ENCODE results near the gene TERC.

- TF ChIP-seq CTCF (IDR thresholded peaks at IDR 0.05) = no peak
- no peak for TF ChIP-seq POLR2A (IDR thresholded peaks at IDR 0.05)
Measured at GRCh38 chr3:169764312-169764881, 463 bp downstream of the TERC start.

Measured in testis (tissue), 2 donors.